8988T (cell line): Measurements from ENCODE around the gene LDB3.

Experiments used
- DNase-seq: peaks from one replicate; pipeline ENCODE4 v3.0.0; 2011

Gene LDB3

DNA sequence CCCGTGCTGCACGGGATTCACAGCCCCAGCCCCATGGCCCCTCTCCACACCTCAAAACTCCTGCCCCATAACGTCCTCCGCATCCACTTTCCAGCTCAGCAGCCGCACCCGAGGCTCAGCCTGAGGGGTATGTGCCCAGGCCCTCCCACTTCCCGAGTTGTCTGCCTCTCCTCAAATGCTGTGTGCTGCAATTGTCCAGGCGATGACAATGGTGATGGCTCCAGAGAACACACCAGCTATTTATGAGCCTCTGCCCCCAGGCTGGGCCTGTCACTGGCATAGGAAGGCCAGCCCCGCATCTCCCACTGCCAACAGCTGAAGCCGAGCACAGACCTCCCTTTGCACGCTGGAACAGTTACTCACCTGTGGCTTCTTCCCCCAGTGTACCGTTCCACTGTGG is 2.4 kb upstream of the LDB3 start:
- no peak for DNase-seq

DNA sequence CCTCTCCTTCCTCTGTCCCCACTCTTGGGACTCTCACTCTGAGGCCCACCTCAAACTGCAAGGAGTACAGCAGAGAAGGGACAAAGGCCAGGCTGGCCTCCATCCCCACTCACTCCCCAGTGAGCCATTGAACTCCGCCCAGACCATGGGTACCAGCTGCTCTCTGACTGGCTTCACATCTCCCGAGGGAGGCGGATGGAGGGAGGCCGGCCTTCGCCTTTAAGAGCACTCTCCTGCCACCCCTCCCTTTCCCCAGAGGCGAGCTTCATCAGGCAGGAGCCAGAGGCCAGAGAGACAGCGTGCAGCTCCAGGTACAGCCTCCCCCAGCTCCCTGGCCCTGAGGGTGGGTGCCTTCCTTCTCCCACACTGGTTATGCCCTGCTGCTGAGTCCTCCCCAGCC is 1.8 kb upstream of the LDB3 start:
- DNase-seq, result no peak

DNA sequence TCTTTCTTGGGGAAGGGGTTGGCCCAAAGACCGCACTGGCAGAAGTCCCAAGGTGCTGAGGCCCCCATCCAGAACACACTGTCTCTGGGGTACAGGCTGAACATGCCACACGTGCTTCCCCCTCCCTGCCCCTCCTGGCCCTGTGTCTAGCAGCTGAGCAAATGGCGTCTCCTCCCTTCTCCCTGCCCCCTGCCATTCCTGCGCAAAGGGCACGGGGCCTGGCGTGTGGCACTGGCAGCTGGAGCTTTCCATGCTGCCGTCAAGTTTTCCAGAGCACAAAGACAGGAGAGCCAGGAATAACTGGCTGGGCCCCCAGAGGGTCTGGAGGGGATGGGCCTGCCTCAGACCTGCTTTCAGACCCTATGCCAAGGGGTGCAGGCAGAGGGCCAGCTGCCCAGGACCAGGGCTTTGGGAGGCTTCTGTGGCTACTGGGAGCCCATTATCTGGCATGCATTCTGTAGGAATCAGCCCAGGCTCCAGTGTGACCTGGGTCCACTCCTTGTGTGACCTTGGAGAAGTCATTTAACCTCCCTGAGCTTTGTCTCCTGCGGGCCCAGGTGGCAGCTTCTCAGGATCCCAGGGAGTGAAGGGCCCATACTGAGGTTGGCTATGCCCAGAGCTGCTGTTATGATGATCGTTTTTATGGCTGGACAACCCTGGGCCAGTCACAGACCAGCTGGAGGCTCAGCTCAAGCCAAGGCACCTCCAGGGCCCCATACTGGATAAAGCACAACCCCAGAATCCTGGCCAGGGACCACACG is 710 bp upstream of the LDB3 start:
- DNase-seq, result no peak

DNA sequence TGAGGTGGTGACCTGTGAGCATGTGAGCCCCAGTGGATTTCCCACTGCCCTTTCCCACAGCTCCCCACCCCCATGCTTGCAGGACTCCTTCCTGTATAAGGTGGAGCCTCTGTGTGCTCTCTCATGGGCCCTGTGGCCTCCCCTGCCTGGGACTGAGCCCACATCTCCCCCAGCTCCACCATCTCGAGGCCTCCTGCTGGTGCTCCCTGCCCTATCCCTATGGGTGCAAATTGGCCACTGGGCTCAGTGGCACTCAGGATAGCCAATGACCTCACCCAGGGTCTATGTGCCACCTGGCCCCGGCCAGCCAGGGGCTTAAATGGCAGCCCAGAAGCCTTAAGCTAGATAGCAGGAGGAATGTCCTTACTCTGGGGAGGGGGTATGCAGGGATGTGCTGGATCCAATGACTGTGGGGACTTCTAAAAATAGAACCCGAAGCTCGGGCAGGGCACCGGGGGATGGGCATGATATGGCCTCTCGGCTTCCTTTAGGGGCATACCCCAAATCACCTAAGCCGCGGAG is 2.0 kb downstream of the LDB3 start:
- DNase-seq, result no peak

DNA sequence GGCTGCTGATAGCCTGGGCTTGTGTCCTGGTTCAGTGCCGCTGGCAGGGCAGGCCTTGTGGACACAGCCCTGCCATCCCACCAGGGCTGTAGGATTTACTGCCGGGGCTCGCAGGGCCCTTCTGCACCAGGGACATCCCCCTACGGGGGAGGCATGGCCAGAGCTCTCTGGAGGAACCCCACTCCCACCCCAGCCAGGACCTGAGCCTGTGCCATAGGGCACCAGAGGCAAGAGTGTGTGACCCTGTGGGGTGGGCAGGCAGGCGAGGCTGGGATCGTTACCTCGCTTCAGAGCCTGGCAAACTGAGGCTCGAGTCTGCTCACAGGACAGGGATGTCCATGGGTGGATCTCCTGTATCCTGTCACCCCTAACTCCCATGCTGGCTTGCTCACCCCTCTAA is 2.6 kb downstream of the LDB3 start:
- no peak for DNase-seq

DNA sequence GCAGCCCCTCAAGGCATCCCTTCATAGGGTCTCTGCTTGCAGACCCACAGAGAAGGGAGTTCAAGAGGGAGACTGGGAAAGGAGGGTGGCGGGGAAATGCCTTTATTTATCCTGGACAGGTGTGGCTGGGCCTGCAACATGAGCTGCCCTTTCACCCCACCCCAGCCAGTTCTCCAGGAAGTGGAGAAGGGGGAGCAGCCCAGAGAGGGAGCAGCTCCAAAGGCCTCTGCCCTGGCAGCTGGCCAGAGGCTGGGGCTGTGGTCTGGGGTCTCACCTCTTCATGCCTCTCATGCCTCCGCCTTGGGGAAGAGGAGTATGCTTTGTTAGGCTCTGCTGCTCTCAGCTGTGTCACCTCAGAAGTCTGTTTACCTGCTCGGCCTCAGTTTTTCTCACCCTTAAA is 3.1 kb downstream of the LDB3 start:
- no peak for DNase-seq

DNA sequence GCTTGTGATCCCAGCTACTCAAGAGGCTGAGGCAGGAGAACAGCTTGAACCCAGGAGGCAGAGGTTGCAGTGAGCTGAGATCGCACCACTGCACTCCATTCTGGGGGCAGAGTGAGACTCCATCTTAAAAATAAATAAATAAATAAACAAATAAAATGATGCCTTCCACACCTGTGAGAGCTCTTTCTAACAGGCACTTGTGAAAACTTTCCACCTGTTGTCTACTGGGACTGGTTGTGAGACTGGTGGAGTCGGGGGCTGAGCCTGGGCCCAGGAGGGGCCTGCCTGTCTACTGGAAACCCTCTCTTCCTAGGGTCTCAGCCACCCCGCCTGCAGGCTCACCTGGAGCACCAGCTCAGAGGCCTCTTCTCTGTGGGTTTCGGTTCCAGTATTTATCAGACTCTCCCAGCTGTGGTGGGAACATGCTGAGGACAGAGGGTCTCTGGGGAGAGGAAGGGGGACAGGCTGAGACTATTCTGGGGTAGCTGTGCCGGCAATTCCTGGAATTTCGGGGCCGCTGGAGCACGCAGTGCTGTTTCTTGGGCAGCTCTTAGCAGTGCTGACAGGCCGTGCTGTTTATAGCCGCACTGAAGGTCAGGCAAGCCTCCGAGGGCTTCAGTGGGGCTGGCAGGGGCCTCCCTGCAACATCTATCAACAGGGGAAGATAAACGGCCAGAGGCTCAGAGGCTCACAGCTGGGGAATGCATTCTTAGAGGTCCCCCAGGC is 3.8 kb downstream of the LDB3 start:
- no peak for DNase-seq

DNA sequence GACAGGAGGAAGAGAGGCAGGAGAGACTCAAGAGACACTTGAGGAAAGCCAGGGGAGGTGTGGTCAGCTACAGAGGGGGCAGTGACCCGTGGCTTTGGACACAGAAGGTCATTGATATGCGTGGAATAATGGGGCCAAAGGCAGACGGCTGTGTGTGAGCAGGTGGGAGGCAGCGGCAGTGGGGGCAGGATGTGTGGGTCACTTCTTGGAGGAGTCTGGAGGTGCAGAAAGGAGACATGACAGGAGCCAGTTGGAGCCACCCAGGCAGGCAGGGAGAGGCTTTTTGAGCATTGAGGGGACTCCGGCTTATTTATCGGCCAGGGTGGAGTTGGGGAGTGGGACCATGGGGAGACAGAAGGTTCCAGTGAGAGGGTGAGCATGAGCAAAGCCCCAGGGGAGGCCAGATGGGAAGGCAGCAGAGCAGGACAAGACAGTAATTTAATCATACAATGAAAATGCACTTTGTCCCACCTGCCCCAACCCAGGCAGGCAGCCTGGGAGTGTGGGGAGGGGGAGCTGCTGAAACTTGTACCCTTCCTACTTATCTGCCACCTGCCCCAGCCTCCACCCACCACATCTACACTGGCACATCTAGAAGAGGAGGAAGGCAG is 5.0 kb downstream of the LDB3 start:
- no peak for DNase-seq

DNA sequence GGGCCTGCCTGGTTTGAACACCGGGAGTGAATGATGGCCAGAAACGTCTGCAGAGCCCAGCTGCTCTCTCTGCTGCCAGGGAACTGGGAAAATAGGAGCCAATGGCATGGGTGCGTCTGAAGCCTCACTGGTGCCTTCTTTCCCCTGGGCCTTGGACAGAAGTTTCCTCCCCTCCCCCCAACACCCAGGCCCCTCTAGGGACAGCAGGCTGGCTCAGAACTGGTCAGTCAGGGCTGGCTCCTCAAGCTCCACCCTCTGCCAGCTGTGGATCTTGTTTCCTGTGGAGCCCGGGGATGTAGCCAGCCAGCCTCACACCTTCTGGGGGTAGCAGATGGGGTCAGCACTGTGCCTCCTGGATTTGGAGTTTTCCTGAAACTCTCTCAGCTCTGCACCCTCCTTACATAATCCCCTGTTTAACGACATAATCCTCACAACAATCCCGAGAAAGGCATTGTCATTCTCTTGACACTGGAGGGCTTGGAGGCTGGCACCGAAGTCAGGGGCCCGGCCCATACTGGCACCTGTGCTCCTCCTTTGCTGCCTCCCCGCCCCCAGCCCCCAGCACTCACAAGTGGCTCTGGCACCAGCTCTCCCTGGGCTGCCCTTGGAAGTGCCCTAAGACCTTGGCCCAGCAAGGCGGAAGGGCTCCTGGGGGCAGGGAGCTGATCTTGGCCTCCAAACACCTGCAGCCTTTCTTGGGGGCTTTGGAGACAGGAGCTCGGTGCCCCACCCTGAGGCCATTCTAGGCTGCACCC is 5.7 kb downstream of the LDB3 start:
- DNase-seq, result no peak

DNA sequence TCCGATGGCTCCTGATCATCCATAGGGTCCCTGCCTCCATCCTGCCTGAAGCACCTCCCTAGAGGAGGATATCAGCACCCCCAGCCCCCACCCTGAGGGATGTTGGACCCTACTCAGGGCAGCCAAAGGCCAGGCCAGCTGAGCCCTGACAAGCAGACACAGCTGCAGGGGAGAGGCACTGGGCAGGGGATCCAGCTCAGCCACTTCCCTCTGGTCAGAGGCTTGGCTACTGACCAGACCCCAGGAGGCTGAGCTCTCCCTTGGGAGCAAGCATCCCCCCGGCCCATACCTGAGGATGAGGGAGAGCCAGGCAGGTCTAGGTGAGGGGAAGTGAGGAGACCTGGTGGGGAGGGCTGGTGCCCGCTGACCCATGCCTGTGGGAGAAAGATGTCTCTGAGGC is 6.6 kb downstream of the LDB3 start:
- DNase-seq, result no peak

DNA sequence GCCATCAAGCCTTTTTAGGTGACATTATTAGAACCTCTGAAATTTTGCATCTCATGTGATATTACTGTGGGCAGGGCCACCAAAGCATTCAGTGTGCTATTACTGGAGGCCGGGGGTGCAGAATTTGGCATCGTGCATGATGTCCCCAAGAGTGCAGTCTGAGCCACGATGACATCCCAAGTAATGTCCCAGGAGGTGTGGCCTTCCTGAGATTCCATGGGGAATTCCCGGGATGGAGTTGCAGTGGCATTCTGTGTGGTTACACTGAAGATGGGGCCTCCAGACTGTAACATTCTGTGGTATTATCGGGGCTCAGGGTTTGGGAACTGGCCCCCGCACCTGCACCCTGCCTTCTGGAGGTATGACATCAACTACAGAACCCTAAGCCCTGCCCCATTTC is 9.1 kb downstream of the LDB3 start:
- DNase-seq, result no peak

DNA sequence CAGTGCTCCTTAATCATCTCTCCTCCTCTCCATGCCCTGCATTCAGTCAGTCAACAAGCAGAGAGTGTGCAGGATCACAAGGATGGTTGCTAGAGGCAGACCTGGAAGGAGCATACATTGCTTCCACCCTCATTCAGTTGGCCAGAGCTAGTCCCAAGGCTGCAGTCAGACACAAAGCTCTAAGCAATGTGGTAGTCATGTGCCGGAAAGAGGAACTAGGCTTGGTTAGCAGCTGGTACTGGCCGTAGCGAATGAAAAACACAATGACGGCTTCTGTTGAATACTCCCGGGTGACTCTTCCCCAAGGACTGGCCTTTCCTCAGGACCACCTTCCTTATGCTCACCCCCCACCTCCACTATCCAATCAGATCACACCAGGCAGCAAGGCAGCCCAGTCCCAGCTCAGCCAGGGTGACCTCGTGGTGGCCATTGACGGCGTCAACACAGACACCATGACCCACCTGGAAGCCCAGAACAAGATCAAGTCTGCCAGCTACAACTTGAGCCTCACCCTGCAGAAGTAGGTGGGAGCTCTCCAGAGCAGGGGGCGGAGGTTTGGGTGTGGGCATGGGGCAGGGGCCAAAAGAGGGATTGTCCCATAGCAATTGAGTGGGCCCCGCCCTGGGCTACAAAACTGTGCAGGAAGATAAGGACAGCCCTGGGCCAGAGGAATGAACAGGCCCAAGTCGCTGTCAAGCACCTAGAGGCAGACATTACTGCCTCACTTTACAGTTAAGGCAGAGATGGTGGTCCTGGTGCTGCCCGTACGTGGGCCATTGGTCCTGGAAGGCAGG is 10.9 kb downstream of the LDB3 start:
- DNase-seq, result no peak

DNA sequence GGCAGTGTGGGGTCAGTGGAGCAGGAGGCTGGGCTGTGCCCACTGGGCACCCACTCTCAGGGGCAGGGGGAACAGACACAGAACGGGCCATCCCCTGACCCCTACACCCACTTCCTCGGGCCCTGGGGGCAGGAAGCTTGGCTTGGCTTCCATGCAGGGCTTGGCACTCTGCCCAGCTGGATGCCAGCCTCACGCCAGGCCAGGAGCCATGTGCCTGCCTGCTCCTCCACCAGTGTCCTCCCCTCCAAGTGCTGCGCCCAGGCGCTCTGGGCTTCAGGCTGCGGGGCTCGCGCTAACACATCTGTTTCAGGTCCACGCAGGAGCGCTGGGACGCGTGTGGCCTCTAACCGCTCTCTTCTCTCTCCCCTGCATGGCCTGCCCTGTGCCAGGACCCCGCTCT is 12.7 kb downstream of the LDB3 start:
- DNase-seq, result no peak

DNA sequence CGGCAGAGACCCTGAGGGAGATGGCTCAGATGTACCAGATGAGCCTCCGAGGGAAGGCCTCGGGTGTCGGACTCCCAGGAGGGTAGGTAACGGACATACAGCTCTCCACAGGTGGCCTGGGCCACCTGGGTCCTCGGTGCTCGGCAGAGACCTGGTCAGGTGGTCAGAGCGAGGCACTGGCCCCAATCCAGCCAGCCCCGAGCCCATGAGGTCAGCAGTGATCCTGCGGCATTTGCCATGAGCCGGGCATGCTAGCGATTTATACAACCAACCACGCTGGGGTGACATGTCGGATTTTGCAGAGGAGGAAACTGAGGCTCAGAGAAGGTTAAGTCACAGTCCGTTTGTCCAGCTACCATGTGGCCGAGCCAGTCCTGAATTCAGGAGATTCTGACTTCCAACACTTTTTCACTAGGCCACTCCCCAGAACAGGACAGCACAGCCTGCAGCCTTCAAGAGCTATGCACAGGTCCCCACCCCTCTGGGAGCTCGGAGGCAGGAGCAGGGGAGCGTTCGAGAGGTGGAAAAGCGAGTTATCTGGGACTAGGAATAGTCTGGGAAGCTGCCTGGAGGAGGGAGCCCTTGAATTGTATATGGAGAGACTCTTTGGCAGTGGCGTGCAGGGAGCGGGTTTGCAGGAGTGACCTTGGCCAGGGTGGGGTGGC is 13.5 kb downstream of the LDB3 start:
- DNase-seq, result no peak

DNA sequence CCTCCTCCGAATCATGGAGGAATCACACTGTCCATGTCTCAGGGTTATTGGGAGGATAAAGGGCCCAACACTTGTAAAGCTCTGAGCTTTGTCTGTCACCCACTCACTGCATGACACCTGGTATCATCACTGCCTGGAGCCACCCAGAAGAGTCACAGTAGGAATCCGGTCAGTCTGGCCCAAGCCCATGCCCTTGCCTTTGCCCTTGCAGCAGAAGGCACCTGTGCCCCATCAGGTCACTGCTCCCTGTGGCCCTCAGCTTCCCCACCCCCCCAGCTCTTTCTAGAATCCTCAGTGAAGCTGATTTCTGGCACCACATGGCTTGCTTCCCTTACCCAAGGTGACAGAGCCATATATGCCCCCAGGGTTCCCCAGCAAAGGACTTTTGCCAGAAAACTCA is 14.4 kb downstream of the LDB3 start:
- no peak for DNase-seq

DNA sequence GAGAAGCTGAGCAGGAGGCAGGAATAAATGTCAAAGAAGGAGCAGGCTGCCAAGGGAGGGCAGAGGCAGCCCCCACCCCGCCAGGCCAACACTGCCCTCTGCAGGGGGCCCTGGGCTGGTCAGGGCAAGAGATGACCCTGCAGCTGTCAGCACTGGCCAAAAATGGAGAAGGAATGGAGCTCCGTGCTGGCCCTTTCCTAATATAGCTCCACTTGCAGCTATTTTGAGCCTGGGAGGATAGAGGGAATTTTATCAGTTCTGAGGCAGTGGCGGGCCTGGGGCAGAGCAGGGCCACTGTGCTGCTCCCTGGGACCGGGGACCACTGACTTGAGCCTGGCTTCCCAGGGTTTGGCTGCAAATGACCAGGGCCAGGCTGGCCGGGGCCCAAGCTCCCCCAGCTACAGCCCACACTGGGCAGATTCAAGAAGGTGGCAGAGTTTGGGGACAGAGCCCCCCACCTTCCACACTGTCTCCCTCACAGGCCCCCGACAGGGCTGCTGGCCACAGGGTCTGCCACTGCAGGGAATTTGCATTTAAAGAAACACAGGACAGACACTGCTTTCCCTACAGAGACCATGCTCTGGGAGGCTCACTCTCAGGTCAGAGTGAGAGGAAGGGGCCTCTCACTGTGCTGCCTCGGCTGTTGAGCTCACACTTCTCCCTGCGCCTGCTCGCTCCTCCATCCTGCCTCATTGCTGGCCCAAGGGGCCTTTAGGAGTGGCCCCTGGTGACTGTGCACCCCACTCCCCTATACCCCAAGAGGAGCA is 16.2 kb downstream of the LDB3 start:
- DNase-seq, result no peak

DNA sequence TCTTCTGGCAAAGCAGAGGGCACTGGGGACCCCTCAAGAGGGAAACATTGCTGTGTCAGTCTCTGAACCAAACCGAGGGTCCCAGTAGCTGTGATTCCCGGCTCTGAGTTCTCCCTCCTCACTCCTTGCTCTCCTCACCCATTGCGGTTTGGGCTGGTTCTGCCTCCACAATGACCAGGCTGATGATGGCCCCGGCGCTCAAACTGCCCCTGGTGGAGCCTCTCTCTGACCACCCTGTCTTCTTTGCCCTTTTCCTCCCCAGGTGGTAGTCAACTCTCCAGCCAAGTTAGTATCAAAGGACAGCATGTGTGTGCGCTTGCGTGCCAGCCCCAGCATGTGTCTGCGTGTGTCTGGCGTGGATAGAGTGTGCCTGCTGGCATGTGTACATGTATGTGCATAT is 17.1 kb downstream of the LDB3 start:
- no peak for DNase-seq

DNA sequence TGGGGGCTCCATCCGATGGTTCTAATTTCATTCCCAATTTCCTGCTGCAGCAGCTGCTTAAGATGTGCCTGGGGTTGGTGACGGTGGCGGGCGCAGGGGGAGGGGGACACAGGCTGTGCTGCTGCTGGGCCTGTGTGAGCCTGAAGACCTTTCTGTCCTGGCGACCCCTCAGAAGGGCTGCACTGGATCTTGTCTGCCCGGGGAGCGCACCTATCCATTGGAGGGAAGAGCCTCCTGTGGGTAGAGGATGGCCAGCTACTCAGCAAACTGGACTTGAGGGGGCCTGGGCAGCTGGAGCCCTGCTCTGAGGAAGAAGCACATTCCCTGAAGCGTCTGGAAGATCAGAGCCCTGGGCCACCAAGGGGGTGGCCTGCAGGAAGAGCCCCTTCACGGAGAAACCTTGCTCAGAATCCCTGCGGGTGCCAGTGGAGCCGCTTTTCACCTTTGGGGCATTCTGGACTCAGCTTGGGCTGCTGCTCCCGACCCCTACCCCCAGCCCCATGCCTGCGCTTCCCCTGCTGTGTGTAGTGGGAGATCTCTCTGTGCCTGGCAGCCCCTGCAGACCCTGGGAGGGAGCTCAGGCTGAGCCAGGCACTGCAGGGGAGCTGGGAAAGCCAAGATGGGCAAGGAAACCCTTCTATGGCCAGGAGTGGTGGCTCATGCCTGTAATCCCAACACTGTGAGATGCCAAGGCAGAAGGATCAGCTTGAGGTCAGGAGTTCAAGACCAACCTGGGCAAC is 17.8 kb downstream of the LDB3 start:
- DNase-seq, result no peak

DNA sequence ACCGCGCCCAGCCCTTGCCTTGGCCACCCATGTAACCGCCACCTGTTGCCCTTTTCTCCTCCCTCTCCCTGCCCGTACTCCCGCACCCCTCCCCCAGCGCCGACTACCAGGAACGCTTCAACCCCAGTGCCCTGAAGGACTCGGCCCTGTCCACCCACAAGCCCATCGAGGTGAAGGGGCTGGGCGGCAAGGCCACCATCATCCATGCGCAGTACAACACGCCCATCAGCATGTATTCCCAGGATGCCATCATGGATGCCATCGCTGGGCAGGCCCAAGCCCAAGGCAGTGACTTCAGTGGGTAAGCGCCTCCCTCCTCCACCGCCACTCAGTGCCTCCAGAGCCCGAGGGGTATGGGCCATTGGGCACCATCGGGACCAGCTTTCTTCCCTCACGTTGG is 18.7 kb downstream of the LDB3 start:
- no peak for DNase-seq

DNA sequence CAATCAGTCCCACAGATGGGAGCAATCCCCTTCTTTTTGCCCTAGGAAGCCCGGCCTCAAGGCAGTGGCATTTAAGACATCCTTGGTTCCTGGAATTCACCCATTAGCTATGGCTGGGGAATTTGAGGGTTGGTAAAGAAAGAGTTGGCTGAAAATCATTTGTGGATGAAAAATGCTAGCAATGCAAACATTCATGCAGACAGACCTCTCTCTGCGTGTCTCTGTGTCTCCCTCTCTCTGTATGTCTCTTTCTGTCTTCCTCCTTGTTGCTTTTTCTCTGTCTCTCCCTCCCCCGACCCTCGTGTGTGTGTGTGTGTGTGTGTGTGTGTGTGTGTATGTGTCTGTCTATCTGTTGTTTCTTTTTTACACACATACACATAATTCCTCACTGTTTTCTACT is 19.4 kb downstream of the LDB3 start:
- DNase-seq, result no peak
